VCaP (cell line): ENCODE data around the gene PTPN2.

ENCODE experiments used
- H3K27ac ChIP-seq: fragments of 450-650 bp; 2 replicates; pipeline ENCODE4 v1.5.1; 2017
- CTCF ChIP-seq: fragments of 450-650 bp; conservative IDR thresholded peaks from 2 replicates; pipeline ENCODE4 v1.5.1; 2017; ENCODE audit warnings: mild to moderate bottlenecking, moderate library complexity

Gene PTPN2

GRCh38 chr18:12754511-12754910 is 129.5 kb downstream of the PTPN2 start:
- no peak overlapping the region for H3K27ac ChIP-seq
- no peak for TF ChIP-seq CTCF

GRCh38 chr18:12751891-12752290 is 132.1 kb downstream of the PTPN2 start:
- no peak overlapping the region for H3K27ac ChIP-seq
- TF ChIP-seq CTCF: no peak

GRCh38 chr18:12751503-12751884 is 132.5 kb downstream of the PTPN2 start:
- no peak for TF ChIP-seq CTCF
- H3K27ac ChIP-seq: no peak overlapping the region

GRCh38 chr18:12750715-12751502 is 133.1 kb downstream of the PTPN2 start:
- no peak overlapping the region for H3K27ac ChIP-seq
- no peak for TF ChIP-seq CTCF

GRCh38 chr18:12750076-12750714 is 133.8 kb downstream of the PTPN2 start:
- H3K27ac ChIP-seq: no peak overlapping the region
- TF ChIP-seq CTCF: no peak

GRCh38 chr18:12749121-12749520 is 134.9 kb downstream of the PTPN2 start:
- no peak overlapping the region for H3K27ac ChIP-seq

GRCh38 chr18:12748671-12749070 is 135.4 kb downstream of the PTPN2 start:
- TF ChIP-seq CTCF: no peak
- H3K27ac ChIP-seq: no peak overlapping the region

More at GRCh38 chr18:12749121-12749520, 134.9 kb downstream of the PTPN2 start:
- TF ChIP-seq CTCF: no peak
